HuH-7 (cell line): ENCODE data around the gene GRAPL.
"Not testable (repeated sequence)": the region's sequence is repeated elsewhere in the genome, so short reads cannot be mapped to it uniquely, and the experiment has no call there.

ENCODE experiments used
- DNase-seq: peaks from one replicate; pipeline ENCODE4 v3.0.0; 2011; ENCODE audit warnings: low spot score

The GRAPL gene

GRCh38 chr17:19136605-19137004 is 9.2 kb downstream of the GRAPL start:
- DNase-seq: not testable (repeated sequence)

DNA sequence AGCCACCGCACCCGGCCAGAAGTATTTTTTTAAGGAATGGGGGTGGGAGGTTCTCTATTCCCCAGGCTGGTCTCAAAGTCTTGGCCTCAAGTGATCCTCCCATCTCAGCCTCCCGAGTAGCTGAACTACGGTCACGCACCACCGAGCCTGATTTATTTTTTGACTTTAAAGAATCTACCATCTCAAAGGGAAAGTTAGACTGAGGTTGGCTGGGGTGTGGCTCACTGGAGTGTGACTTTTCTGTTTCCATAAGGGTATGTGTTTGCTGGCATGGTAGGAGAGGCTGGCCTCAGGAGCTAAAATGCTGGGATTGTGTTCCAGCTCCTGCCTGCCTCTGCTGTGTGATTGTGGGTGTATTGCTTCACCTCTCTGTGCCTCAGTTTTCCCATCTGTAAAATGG is 10.6 kb downstream of the GRAPL start:
- not testable (repeated sequence) for DNase-seq

DNA sequence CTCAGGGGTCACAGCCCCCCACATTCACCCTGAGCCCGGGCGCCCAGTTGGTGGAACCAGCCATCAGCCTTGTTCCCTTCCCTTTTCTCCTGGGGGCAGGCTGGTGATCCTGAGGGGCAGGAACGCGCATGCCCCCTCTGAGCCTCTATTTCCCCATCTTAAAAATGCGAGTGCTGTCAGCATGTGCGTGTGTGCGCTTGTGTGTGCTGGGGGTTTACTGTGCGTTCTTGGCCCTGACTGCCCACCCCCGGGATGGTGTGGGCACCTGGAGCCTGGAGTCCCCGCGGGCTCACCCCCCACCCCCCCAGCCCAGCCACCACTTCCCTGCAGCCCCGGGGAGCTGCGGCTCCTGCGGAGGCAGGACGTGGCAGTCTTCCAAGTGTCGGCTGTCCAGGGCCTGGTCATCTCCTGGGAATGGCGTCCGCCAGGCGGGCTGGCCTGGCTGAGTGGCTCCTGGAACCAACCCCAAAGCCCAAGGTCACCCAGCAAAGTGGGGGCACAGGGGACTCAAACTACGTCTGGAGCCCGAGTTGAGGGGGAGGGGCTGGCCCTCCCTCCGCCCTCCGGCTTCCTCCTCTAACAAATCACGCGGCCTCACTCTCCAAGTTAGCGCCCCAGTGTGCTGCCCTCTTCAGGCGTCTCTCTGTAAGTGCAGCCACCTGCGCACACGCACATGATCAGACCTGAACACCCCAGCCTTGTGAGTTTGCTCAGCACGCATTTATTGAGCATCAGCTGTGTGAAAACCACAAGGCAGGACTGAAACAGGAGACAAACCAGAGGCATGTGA is 14.2 kb downstream of the GRAPL start:
- DNase-seq: not testable (repeated sequence)

- not testable (repeated sequence) for DNase-seq
Observed at GRCh38 chr17:19142419-19142818, 15.0 kb downstream of the GRAPL start.

DNA sequence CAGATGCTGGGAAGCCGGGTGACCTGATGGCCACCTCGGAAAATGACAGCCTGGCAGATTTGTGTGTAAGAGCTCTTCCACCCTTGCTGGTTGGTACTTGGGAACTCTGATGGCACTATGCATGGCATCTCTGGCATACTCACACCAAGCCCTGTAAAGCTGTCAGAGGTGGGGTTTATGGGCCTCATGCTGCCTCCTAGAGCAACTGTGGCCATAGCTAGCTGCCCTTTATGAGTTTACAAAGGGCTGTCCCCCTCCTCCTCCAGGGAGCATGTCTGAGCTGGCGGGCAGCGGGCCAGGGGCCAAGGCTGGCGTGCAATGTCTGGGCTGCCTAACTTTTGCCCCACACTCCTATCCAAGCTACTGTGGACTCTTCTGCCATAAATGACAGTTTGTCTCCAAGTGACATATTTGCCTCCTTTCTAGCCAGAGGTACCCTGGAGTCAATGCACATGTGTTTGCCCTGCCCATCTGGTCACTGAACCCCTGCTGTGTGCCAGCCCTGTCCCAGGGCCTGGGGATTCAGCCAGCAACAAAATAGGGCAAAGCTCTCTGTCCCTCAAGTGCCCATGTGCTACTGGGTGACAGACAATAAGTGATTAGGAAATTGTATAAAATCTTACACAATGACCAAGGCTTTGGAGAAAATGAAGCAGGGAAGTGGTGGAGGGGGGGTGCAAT is 15.8 kb downstream of the GRAPL start:
- DNase-seq: not testable (repeated sequence)

GRCh38 chr17:19144373-19144772 is 17.0 kb downstream of the GRAPL start:
- not testable (repeated sequence) for DNase-seq

GRCh38 chr17:19145471-19145870 is 18.1 kb downstream of the GRAPL start:
- DNase-seq: not testable (repeated sequence)

DNA sequence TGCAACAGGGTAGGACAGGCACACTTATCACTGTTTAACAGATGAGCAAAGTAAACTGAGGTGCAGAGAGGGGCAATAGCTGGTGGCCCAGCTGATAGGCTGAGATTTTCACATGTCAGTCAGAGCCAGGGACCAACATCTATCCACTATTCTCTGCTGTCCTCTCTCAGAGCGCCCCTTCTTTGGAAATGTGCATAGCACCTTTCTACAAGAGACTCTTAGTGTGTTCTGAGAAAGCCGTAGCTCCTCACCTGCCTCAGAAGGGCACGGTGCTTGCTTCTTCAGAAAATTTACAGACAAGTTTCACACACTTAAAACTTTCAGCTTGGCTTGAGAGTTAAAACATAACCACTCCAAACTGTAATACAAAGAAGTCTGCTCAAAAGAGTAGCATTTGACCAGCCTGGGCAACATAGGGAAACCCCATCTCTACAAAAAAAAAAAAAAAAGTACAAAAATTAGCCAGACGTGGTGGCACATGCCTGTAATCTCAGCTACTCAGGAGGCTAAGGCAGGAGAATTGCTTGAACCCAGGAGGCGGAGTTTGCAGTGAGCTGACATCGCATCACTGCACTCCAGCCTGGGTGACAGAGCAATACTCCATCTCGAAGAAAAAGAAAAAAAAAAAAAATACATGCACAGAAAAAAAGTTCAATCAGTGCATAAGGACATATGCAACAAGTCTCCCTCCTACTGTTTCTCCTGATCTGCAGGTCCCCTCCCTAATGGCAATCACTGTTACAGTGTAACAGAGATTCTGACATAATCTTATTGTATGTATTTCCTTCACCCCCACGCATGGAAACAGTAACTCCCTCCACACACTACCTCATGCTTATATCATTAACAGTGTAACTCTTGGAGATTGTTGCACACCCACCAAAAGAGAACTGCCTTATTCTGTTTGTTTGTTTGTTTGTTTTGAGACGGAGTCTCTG is 23.6 kb downstream of the GRAPL start:
- not testable (repeated sequence) for DNase-seq

- not testable (repeated sequence) for DNase-seq
Observed at GRCh38 chr17:19157628-19158027, 30.2 kb downstream of the GRAPL start.

DNA sequence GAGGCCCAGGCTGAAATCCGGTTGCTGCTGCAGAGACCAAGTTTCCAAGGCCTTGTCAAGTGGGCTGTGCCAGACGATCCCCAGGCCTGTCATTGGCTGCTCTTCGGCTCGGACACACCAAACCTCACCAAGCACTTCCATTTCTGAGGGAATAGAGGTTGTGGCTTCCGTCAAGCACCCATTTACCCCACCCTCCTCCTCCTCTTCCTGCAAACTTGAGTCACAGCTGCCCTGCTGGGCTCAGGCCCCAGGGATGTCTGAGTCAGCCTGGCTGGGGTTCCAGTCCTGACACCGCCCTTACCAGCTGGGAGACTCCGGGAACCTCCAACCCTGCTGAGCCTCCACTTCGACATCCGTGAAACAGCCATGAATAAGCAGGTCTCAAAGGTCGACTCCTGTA is 31.1 kb downstream of the GRAPL start:
- not testable (repeated sequence) for DNase-seq

GRCh38 chr17:19158938-19159337 is 31.5 kb downstream of the GRAPL start:
- DNase-seq: not testable (repeated sequence)

- DNase-seq: not testable (repeated sequence)
Observed at GRCh38 chr17:19161308-19162107, 34.1 kb downstream of the GRAPL start.

DNA sequence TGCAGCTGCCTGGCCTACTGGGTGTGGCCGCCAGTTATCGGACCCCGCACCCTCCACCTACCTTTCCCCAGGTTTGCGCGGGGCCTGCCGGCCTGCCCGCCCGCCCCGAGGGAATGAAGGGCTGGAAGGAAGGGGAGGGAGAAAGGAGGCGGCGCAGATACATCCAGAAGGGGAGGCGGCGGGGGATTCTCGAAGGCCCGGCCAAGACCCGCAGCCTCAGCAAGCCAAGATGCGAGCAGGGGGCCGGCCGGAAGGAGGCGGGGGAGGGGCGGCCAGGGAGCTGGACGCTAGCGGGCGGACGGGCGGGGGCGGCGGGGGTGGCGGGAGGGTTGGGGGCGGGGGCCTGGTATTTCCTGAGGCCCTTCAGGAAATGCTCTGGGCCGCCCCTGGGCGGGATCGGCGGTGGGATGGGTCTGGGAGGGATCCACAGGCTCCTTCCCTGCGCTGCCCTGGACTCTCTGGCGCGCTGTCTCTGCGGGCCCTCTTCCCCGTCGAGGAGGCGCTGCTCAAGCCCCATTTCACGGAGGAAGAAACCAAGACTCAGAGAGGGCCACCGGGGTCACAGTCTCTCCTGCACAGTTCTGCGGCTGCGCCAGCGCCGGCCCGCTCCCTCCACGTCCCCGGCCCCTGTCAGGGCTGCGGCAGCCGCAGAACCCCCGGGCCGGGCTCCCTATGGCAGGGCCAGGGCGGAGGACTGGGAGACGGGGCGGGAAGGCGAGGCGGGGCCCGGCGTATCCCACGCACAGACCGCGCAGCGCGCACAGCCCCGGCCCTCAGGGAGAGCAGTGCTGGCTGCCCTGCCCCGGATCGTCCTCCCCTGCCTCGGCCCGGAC is 35.2 kb downstream of the GRAPL start:
- DNase-seq: not testable (repeated sequence)

DNA sequence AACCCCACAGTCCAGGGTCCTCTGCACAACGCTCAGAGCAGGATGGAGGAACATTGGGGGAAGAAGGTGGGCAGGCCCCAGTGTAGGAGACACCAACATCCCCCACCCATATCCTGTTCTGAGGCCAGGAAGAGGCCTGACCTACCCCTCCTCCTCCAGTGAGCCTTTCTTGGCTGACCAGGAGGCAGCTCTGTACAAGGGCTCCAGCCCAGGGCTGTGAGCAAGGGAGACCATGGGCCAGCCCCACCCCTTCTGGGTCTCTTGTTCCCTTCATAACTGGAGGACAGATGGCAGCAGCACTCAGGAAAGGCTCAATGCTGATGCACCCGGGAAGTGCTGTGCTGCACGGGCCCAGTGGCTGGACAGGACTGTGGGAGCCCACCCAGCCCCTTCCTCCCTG is 47.0 kb downstream of the GRAPL start:
- not testable (repeated sequence) for DNase-seq

GRCh38 chr17:19175410-19175809 is 48.0 kb downstream of the GRAPL start:
- not testable (repeated sequence) for DNase-seq

GRCh38 chr17:19181040-19181875 is 53.9 kb downstream of the GRAPL start:
- DNase-seq: not testable (repeated sequence)

- DNase-seq: not testable (repeated sequence)
Observed at GRCh38 chr17:19187883-19188869, 60.8 kb downstream of the GRAPL start.
